Cardiac fibroblast (primary cell): Measurements from ENCODE around the gene HOXC12.

ENCODE experiments used
- DNase-seq, 2 donors: peaks; one replicate each; pipeline versions ENCODE4 v3.0.0 to v3.0.0-alpha.2; 2010; ENCODE audit warnings: low read depth in 2 of 2
- H3K4me3 ChIP-seq, 2 donors: replicated peaks in 1 of 2; 1 replicate in 1 of 2; 2 replicates in 1 of 2; pipeline ENCODE4 v1.5.1; 2011; ENCODE audit warnings: low read depth in 2 of 2, low read length in 2 of 2, mild to moderate bottlenecking in 2 of 2, moderate library complexity in 1 of 2
- CTCF ChIP-seq: IDR thresholded peaks from one replicate; pipeline ENCODE4 v1.5.1; 2011; ENCODE audit warnings: low read depth, mild to moderate bottlenecking, low read length, inconsistent platforms

The HOXC12 gene

GRCh38 chr12:53993162-53994008 is 38.7 kb downstream of the HOXC12 start:
- TF ChIP-seq CTCF: no peak
- DNase-seq: no peak
- no peak overlapping the region for H3K4me3 ChIP-seq

- TF ChIP-seq CTCF: no peak
- no peak for DNase-seq
- H3K4me3 ChIP-seq: no peak overlapping the region
These were observed 39.2 kb downstream of the HOXC12 start for GRCh38 chr12:53994009-53994263.

- no peak for TF ChIP-seq CTCF
- no peak for DNase-seq
- no peak overlapping the region for H3K4me3 ChIP-seq
These were observed 39.7 kb downstream of the HOXC12 start for GRCh38 chr12:53994264-53995001.

- DNase-seq: no peak
- H3K4me3 ChIP-seq: no peak overlapping the region
- no peak for TF ChIP-seq CTCF
These were observed 40.3 kb downstream of the HOXC12 start for GRCh38 chr12:53995002-53995377.

- peak; percentile 3 for TF ChIP-seq CTCF
- DNase-seq: no peak
- H3K4me3 ChIP-seq: peak overlapping the region; percentile 26 to 33
These were observed 40.9 kb downstream of the HOXC12 start for GRCh38 chr12:53995378-53996239.

GRCh38 chr12:53996240-53997203 is 41.8 kb downstream of the HOXC12 start:
- H3K4me3 ChIP-seq: peak overlapping the region in 1 of 2 donors; percentile 33
- DNase-seq: no peak
- TF ChIP-seq CTCF: no peak
